ENCODE measurements around the gene SLC16A10.

DNA sequence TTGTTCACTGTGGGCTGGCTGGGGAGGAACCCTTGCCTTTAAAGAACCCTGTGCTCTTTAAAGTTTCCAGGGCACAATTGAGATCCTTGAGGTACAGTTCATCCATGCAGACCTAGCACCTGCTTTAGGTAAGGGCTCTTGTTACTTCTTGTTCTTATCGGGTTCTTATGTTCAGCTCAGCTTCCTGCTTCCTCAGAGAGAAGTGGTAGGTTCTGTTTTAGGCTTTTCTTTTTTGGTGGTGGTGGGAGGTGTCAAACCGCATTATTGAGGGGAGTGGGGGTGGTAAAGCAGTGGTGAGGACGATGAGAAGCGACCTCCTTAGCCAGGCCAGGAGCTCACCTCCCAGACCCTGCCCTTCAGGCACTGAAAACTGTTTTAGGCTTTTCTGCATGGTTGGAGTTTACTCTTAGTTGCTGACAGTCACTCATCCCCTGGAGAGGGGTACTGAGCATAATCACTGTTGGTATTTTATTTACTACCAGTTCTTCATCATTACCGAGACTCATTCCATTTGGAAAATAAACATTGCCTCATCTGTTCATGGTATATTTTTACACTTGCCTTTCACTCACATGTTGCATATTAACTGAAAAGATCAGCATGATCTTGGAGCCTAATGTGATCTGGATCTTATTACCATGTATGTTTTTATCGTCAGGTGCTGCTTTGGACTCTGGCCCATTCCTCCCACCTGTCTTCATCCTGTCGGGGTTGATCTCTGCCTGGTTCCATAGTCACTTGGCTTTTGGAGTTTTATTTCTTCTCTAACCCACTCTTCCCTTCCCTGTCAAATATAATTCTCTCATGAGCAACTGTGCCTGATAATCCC is 35.4 kb downstream of the SLC16A10 start:
- TF ChIP-seq, protein P1, sequence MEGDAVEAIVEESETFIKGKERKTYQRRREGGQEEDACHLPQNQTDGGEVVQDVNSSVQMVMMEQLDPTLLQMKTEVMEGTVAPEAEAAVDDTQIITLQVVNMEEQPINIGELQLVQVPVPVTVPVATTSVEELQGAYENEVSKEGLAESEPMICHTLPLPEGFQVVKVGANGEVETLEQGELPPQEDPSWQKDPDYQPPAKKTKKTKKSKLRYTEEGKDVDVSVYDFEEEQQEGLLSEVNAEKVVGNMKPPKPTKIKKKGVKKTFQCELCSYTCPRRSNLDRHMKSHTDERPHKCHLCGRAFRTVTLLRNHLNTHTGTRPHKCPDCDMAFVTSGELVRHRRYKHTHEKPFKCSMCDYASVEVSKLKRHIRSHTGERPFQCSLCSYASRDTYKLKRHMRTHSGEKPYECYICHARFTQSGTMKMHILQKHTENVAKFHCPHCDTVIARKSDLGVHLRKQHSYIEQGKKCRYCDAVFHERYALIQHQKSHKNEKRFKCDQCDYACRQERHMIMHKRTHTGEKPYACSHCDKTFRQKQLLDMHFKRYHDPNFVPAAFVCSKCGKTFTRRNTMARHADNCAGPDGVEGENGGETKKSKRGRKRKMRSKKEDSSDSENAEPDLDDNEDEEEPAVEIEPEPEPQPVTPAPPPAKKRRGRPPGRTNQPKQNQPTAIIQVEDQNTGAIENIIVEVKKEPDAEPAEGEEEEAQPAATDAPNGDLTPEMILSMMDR (IDR thresholded peaks at IDR 0.05) = no peak
- TF ChIP-seq POLR2A (IDR thresholded peaks at IDR 0.05) (no peak), POLR2AphosphoS5 (IDR thresholded peaks at IDR 0.05) (no peak), EP300 (IDR thresholded peaks at IDR 0.05; ENCODE audit: low read depth) (no peak)
